Keratinocyte (primary cell): ENCODE data around the gene LAMP1. TPM values are rescaled to one million over a fixed set of nuclear protein-coding genes. Genes with fewer than 3 reads are reported as not detected.

Source experiments
- DNase-seq: peaks from one replicate; pipeline ENCODE4 v3.0.0-alpha.2; 2011; ENCODE audit warnings: low read depth, missing footprints, low spot score
- FAIRE-seq: peaks from 2 replicates; lab custom pipeline; 2011; peaks lifted over from hg19 to GRCh38; lab: Jason Lieb, UNC
- H2AFZ ChIP-seq: 2 replicates; pipeline ENCODE4 v1.6.0; 2012; ENCODE audit warnings: low read length, control low read depth, inconsistent platforms; ENCODE audit not compliant: control insufficient read depth
- H3K27ac ChIP-seq: 2 replicates; pipeline ENCODE4 v1.5.1; 2011; ENCODE audit warnings: low read length; ENCODE audit not compliant: control insufficient read depth, insufficient read depth
- H3K27me3 ChIP-seq: 3 replicates; pipeline ENCODE4 v1.6.0; 2011; ENCODE audit warnings: low read length; ENCODE audit not compliant: control insufficient read depth, insufficient read depth; ENCODE audit errors: extremely low read depth
- H3K36me3 ChIP-seq, 2 experiments: 2 replicates in 1 of 2; 3 replicates in 1 of 2; pipeline ENCODE4 v1.5.1; 2011; ENCODE audit warnings: low read length in 2 of 2, mild to moderate bottlenecking in 1 of 2; ENCODE audit not compliant: control insufficient read depth in 2 of 2, insufficient read depth in 2 of 2; ENCODE audit errors: extremely low read depth in 1 of 2
- H3K4me1 ChIP-seq: 3 replicates; pipeline ENCODE4 v1.5.1; 2011; ENCODE audit warnings: low read length; ENCODE audit not compliant: control insufficient read depth, insufficient read depth; ENCODE audit errors: extremely low read depth
- H3K4me2 ChIP-seq: 3 replicates; pipeline ENCODE4 v1.6.0; 2011; ENCODE audit warnings: low read depth, low read length; ENCODE audit not compliant: control insufficient read depth, insufficient read depth; ENCODE audit errors: extremely low read depth
- H3K4me3 ChIP-seq, 3 experiments: fragments of 200-600 bp in 1 of 3; sonication (generic) in 1 of 3; 2 replicates in 2 of 3; 3 replicates in 1 of 3; pipeline ENCODE4 v1.5.1; 2011 to 2016; ENCODE audit warnings: low read length in 3 of 3, mild to moderate bottlenecking in 3 of 3, control low read depth in 2 of 3, inconsistent platforms in 1 of 3, low read depth in 1 of 3, mixed read lengths in 1 of 3, mixed run types in 1 of 3, moderate library complexity in 1 of 3; ENCODE audit not compliant: control insufficient read depth in 2 of 3, insufficient read depth in 2 of 3; ENCODE audit errors: extremely low read depth in 1 of 3
- H3K79me2 ChIP-seq: 2 replicates; pipeline ENCODE4 v1.6.0; 2012; ENCODE audit warnings: low read length; ENCODE audit not compliant: control insufficient read depth, insufficient read depth
- H3K9ac ChIP-seq: 3 replicates; pipeline ENCODE4 v1.6.0; 2011; ENCODE audit warnings: low read length; ENCODE audit not compliant: control insufficient read depth, insufficient read depth; ENCODE audit errors: extremely low read depth
- H3K9me1 ChIP-seq: 3 replicates; pipeline ENCODE4 v1.6.0; 2011; ENCODE audit warnings: low read length; ENCODE audit not compliant: control insufficient read depth, insufficient read depth; ENCODE audit errors: extremely low read depth
- H3K9me3 ChIP-seq: 2 replicates; pipeline ENCODE4 v1.5.1; 2012; ENCODE audit warnings: low read depth, low read length; ENCODE audit not compliant: control insufficient read depth
- H4K20me1 ChIP-seq: 3 replicates; pipeline ENCODE4 v1.6.0; 2011; ENCODE audit warnings: low read length; ENCODE audit not compliant: control insufficient read depth, insufficient read depth; ENCODE audit errors: extremely low read depth
- EZH2 ChIP-seq: IDR thresholded peaks from one replicate; pipeline ENCODE4 v1.6.1; 2012; ENCODE audit warnings: inconsistent platforms, mild to moderate bottlenecking, low read length, moderate library complexity
- dilution Hi-C: fragments of 300-500 bp; cut with MboI; formaldehyde crosslinking; loops from one replicate; pipeline ENCODE4 v1.7.0; 2020; ENCODE audit warnings: low sequenced_read_pairs; ENCODE audit not compliant: extremely low pct_ligation_motif_present
- polyA plus RNA-seq, 5 experiments: library from polyadenylated mRNA; depleted of rRNA in 3 of 5; stranded (reverse) in 3 of 5; stranded (forward) in 1 of 5; unstranded in 1 of 5; fragments of >200 nt; gene quantifications; 1 replicate in 1 of 5; 2 replicates in 3 of 5; 3 replicates in 1 of 5; pipeline versions ENCODE4 v1.2.1 to v1.2.3, GENCODE V29; 2011 to 2012; ENCODE audit warnings: missing spikeins in 2 of 5, low read depth in 1 of 5, low replicate concordance in 1 of 5
- TF ChIP-seq, protein P1 (sequence below), 3 experiments: IDR thresholded peaks in 1 of 3; conservative IDR thresholded peaks in 1 of 3; optimal IDR thresholded peaks in 1 of 3; 2 replicates in 2 of 3; 3 replicates in 1 of 3; pipeline versions ENCODE3 to v1.5.1; 2011; ENCODE audit warnings: low read length in 3 of 3, mild to moderate bottlenecking in 3 of 3, moderate library complexity in 2 of 3, control low read depth in 1 of 3, inconsistent platforms in 1 of 3; ENCODE audit not compliant: insufficient read depth in 2 of 3; ENCODE audit errors: extremely low read depth in 1 of 3

LAMP1 gene
- polyA plus RNA-seq, 1 donor (not counting 4 experiments of a cell fraction or from before 2014, with no cell fraction given): 202 TPM

DNA sequence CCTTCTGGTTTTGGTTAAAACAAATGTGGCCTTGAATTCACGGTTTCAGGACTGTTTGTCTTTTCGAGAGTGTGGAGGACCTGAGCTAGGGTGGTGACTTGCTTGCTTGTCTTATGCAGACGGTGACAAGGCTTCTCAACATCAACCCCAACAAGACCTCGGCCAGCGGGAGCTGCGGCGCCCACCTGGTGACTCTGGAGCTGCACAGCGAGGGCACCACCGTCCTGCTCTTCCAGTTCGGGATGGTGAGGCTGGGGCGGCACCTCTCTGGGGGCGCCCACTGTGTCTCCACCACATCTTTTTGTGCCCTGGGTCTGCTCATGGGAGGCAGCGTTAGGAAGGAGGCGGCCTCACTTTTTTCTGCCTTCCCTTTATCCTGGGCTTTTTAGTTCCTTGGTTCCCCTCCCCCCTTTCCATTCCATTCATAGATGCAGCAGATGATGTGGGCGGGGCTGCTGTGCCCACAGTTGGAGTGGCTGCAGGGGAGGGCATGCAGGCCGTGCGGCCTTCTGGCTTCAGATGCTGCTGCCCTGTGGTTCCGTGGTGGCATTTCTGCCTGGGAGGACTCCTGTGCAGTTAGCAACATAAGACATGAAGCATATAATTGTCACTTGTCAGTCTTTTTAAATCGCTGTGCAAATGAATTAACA is 23.3 kb downstream of the LAMP1 start:
- FAIRE-seq: no peak
- H3K9me3 ChIP-seq: no peaks in the 10 kb centered on the region
- H3K4me1 ChIP-seq: no peaks in the 10 kb centered on the region
- H3K9me1 ChIP-seq: no peaks in the 10 kb centered on the region
- no peak overlapping the region for H3K9ac ChIP-seq
- H3K27ac ChIP-seq: no peak overlapping the region
- H3K79me2 ChIP-seq: peaks cover 11% of the 10 kb centered on the region
- dilution Hi-C loops: no loop called here
- no peaks in the 10 kb centered on the region for H3K27me3 ChIP-seq
- H2AFZ ChIP-seq: no peak overlapping the region
- no peaks in the 10 kb centered on the region for H4K20me1 ChIP-seq
- H3K4me3 ChIP-seq: no peak overlapping the region
- no peak overlapping the region for H3K4me2 ChIP-seq
- DNase-seq: no peak
- TF ChIP-seq, protein P1, sequence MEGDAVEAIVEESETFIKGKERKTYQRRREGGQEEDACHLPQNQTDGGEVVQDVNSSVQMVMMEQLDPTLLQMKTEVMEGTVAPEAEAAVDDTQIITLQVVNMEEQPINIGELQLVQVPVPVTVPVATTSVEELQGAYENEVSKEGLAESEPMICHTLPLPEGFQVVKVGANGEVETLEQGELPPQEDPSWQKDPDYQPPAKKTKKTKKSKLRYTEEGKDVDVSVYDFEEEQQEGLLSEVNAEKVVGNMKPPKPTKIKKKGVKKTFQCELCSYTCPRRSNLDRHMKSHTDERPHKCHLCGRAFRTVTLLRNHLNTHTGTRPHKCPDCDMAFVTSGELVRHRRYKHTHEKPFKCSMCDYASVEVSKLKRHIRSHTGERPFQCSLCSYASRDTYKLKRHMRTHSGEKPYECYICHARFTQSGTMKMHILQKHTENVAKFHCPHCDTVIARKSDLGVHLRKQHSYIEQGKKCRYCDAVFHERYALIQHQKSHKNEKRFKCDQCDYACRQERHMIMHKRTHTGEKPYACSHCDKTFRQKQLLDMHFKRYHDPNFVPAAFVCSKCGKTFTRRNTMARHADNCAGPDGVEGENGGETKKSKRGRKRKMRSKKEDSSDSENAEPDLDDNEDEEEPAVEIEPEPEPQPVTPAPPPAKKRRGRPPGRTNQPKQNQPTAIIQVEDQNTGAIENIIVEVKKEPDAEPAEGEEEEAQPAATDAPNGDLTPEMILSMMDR (optimal IDR thresholded peaks at IDR 0.05 in 1 of 3, IDR thresholded peaks at IDR 0.05 in 1 of 3, conservative IDR thresholded peaks at IDR 0.05 in 1 of 3; ENCODE audit: extremely low read depth in 1 of 3, insufficient read depth in 2 of 3, low read length in 3 of 3): no peak
- TF ChIP-seq EZH2: no peak
- H3K36me3 ChIP-seq: peaks cover 27 to 34% of the 10 kb centered on the region in 2 experiments

DNA sequence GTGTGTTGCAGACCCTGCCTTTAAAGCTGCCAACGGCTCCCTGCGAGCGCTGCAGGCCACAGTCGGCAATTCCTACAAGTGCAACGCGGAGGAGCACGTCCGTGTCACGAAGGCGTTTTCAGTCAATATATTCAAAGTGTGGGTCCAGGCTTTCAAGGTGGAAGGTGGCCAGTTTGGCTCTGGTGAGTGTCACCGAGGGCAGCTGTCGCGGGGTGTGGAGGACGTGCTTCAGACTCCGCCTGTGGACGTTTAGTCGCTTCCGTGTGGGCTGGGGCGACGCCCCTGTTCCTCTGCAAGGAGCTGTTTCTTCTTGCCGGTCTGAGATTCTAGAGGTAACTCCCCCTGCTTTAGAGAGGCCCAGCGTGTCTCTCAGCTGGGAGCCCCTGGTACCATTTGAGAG is 24.5 kb downstream of the LAMP1 start:
- Histone ChIP-seq H3K36me3 (peaks cover 27 to 34% of the 10 kb centered on the region in 2 experiments), H3K27ac (no peak overlapping the region), H3K4me2 (no peak overlapping the region), H3K4me3 (no peak overlapping the region), H3K9me3 (no peaks in the 10 kb centered on the region), H4K20me1 (no peaks in the 10 kb centered on the region), H2AFZ (no peak overlapping the region), H3K9ac (no peak overlapping the region), H3K27me3 (no peaks in the 10 kb centered on the region), H3K9me1 (no peaks in the 10 kb centered on the region), H3K4me1 (no peaks in the 10 kb centered on the region), H3K79me2 (peaks cover 11% of the 10 kb centered on the region)
- no peak for FAIRE-seq
- DNase-seq: no peak
- dilution Hi-C loops: no loop called here
- TF ChIP-seq EZH2: no peak
- TF ChIP-seq, protein P1 (optimal IDR thresholded peaks at IDR 0.05 in 1 of 3, IDR thresholded peaks at IDR 0.05 in 1 of 3, conservative IDR thresholded peaks at IDR 0.05 in 1 of 3; ENCODE audit: extremely low read depth in 1 of 3, insufficient read depth in 2 of 3, low read length in 3 of 3): no peak
